HepG2 (cell line): ENCODE data around the gene ATG16L2. TPM values are rescaled to one million over a fixed set of nuclear protein-coding genes. Genes with fewer than 3 reads are reported as not detected.

Source experiments
- AHDC1 ChIP-seq: sonication (generic); formaldehyde crosslinking; IDR thresholded peaks from 2 replicates; pipeline ENCODE4 v1.5.1; 2020; ENCODE audit warnings: mild to moderate bottlenecking, missing genetic modification reagents, borderline replicate concordance
- ARID2 ChIP-seq: sonication (generic); formaldehyde crosslinking; IDR thresholded peaks from 2 replicates; pipeline ENCODE4 v1.8.1; 2022; ENCODE audit warnings: mild to moderate bottlenecking, missing genetic modification reagents, borderline replicate concordance
- CBX2 ChIP-seq, 2 experiments: fragments of 200-600 bp in 1 of 2; sonication (generic); formaldehyde crosslinking in 1 of 2; IDR thresholded peaks; 2 replicates each; pipeline versions ENCODE4 v1.7.0 to v1.8.1; 2018 to 2022; ENCODE audit warnings: low read depth in 2 of 2, low read length in 1 of 2, mild to moderate bottlenecking in 1 of 2, missing genetic modification reagents in 1 of 2
- ESRRA ChIP-seq: sonication (generic); formaldehyde crosslinking; IDR thresholded peaks from 2 replicates; pipeline ENCODE4 v1.5.1; 2020; ENCODE audit warnings: mild to moderate bottlenecking, low read depth, missing genetic modification reagents
- MAF1 ChIP-seq: sonication (generic); formaldehyde crosslinking; IDR thresholded peaks from 2 replicates; pipeline ENCODE4 v1.5.0; 2020; ENCODE audit warnings: missing genetic modification reagents, borderline replicate concordance
- PHF5A ChIP-seq: IDR thresholded peaks from one replicate; pipeline ENCODE4 v1.6.1; 2018; ENCODE audit warnings: low read depth, missing genetic modification reagents; ENCODE audit not compliant: unreplicated experiment
- RERE ChIP-seq: IDR thresholded peaks from 2 replicates; pipeline ENCODE4 v1.6.1; 2016; ENCODE audit warnings: low read depth, missing genetic modification reagents, missing compliant biosample characterization
- SMAD1 ChIP-seq: sonication (generic); formaldehyde crosslinking; IDR thresholded peaks from 2 replicates; pipeline ENCODE4 v1.4.0; 2020; ENCODE audit warnings: missing genetic modification reagents, low read depth, mild to moderate bottlenecking, borderline replicate concordance
- TRIM22 ChIP-seq: fragments of 450-650 bp; IDR thresholded peaks from 2 replicates; pipeline ENCODE4 v1.6.1; 2017
- ZEB1 ChIP-seq: IDR thresholded peaks from 2 replicates; pipeline ENCODE4 v1.6.1; 2012; ENCODE audit warnings: mild to moderate bottlenecking, low read depth, inconsistent platforms; ENCODE audit not compliant: insufficient replicate concordance
- ZMAT5 ChIP-seq: sonication (generic); formaldehyde crosslinking; IDR thresholded peaks from 2 replicates; pipeline ENCODE4 v1.5.0; 2020; ENCODE audit warnings: mild to moderate bottlenecking, low read depth, missing genetic modification reagents, borderline replicate concordance
- ZNF124 ChIP-seq: sonication (generic); formaldehyde crosslinking; IDR thresholded peaks from 2 replicates; pipeline ENCODE4 v1.4.0; 2020; ENCODE audit warnings: missing genetic modification reagents
- ZNF33A ChIP-seq: sonication (generic); formaldehyde crosslinking; IDR thresholded peaks from 2 replicates; pipeline ENCODE4 v1.5.1; 2020; ENCODE audit warnings: missing genetic modification reagents, mild to moderate bottlenecking, moderate library complexity, borderline replicate concordance
- ZNF616 ChIP-seq: sonication (generic); formaldehyde crosslinking; IDR thresholded peaks from 2 replicates; pipeline ENCODE4 v1.5.0; 2020; ENCODE audit warnings: low read depth, mild to moderate bottlenecking, missing genetic modification reagents
- polyA plus RNA-seq, 8 experiments: library from polyadenylated mRNA; depleted of rRNA in 3 of 8; stranded (reverse) in 7 of 8; unstranded in 1 of 8; fragments of >200 nt; fragmentation: Illumina TruSeq in 4 of 8; extraction: Trizol in 4 of 8; gene quantifications; 2 replicates each; pipeline versions ENCODE4 v1.2.1 to v1.2.3, GENCODE V29; 2011 to 2016; ENCODE audit warnings: low read depth in 4 of 8, missing spikeins in 1 of 8, mixed read lengths in 1 of 8; ENCODE audit not compliant: insufficient read depth in 1 of 8
- total RNA-seq, 5 experiments: library from RNA; depleted of rRNA; stranded (reverse); fragments of >200 nt; fragmentation: Illumina TruSeq; extraction: Trizol; gene quantifications; 2 replicates each; pipeline ENCODE4 v1.2.3, GENCODE V29; 2016; ENCODE audit warnings: low read depth in 1 of 5
- TF ChIP-seq, protein P1 (sequence below): sonication (generic); formaldehyde crosslinking; IDR thresholded peaks from 2 replicates; pipeline ENCODE4 v1.8.1; 2023; ENCODE audit warnings: missing genetic modification reagents, mild to moderate bottlenecking, borderline replicate concordance

ATG16L2 gene
- total and polyA plus RNA-seq, 2 of the 13 experiments (the other 11 are each of a cell fraction or from before 2014, with no cell fraction given) = 6.2 to 14.8 TPM

DNA sequence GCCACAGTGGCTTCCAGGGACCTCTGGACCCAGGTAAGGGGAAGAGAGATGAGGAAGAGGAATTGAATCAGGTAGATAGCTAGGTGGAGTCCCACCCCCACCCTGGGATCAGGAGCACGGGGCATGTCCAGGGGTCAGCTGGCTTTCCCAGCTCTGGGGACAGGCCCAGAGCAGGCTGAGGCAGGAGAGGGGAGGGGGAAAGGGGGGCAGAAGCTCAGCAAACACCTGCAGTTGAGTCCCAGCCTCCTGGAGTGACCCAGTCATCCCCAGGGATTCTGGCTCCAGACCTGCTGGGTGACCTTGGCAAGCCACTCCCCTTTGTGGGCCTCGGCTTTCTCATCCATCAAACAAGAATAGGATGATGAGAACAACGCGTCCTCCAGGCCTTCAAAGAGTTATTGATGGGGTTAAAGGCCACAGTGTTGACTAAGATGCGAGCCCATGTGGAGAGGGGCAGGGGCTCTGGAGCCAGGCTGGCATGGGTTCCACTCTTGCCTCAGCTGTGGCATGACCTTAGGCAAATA lies 36.4 kb upstream of the ATG16L2 start (continued):
- TF ChIP-seq RERE (CRISPR knock-in tag) = no peak; the same call in 1 of the 2 replicates
- TF ChIP-seq TRIM22 = no peak
- TF ChIP-seq ZNF33A = no peak
- peak; percentile 87 for TF ChIP-seq ESRRA (CRISPR knock-in tag)
- 0 out of 2 replicates have a peak, but pooled peaks have one; percentile 32 for TF ChIP-seq ZNF616 (CRISPR knock-in tag)
- 0 out of 2 replicates have a peak, but pooled peaks have one; percentile 42 for TF ChIP-seq ARID2 (CRISPR knock-in tag)
- TF ChIP-seq ZNF124 = 0 out of 2 replicates have a peak, but pooled peaks have one; percentile 33
- TF ChIP-seq, protein P1, sequence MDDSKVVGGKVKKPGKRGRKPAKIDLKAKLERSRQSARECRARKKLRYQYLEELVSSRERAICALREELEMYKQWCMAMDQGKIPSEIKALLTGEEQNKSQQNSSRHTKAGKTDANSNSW (CRISPR knock-in tag) = no peak
- no peak for TF ChIP-seq SMAD1 (CRISPR knock-in tag)
- no peak for TF ChIP-seq ZMAT5 (CRISPR knock-in tag)
- no peak for TF ChIP-seq CBX2 (IDR thresholded peaks at IDR 0.05; ENCODE audit: low read depth, low read length)
- no peak for TF ChIP-seq CBX2 (CRISPR knock-in tag; IDR thresholded peaks at IDR 0.05; ENCODE audit: low read depth)
- TF ChIP-seq PHF5A = no peak
- no peak for TF ChIP-seq AHDC1 (CRISPR knock-in tag)
- no peak for TF ChIP-seq MAF1 (CRISPR knock-in tag)
- no peak for TF ChIP-seq ZEB1
